Measurements from ENCODE around the gene HS6ST3. TPM values are rescaled to one million over a fixed set of nuclear protein-coding genes. Genes with fewer than 3 reads are reported as not detected.

The HS6ST3 gene
- total RNA-seq, 1 experiment from 2014 or later, result not detected

GRCh38 chr13:96377835-96378234, 287.9 kb downstream of the HS6ST3 start:
- H3K4me1 ChIP-seq, result no peaks in the 10 kb centered on the region
- no peaks in the 10 kb centered on the region for H3K9me3 ChIP-seq
- Mint-ChIP-seq H3K4me1 (ENCODE audit: low read depth, unreplicated experiment) (no peaks in the 10 kb centered on the region), H3K27ac (ENCODE audit: unreplicated experiment) (no peak overlapping the region), H3K9me3 (ENCODE audit: unreplicated experiment) (no peaks in the 10 kb centered on the region), H3K36me3 (ENCODE audit: insufficient read depth, unreplicated experiment) (no peaks in the 10 kb centered on the region), H3K27me3 (ENCODE audit: insufficient read depth, unreplicated experiment) (peaks cover 11% of the 10 kb centered on the region), H3K4me3 (ENCODE audit: unreplicated experiment) (no peak overlapping the region)
- BruUV-seq (replicated peaks), result no TSS peak
- H3K4me3 ChIP-seq (ENCODE audit: low read depth, low read length), result no peak overlapping the region
- intact Hi-C loops (cut with micrococcal nuclease; ENCODE audit: unreplicated experiment), result no loop called here
- no peak for DNase-seq
- peaks cover 1% of the 10 kb centered on the region for H3K27me3 ChIP-seq (replicated peaks; ENCODE audit: control insufficient read depth, insufficient read depth, low read length)
- POLR2A ChIA-PET, result no interaction called here
- no peak for TF ChIP-seq CTCF (IDR thresholded peaks at IDR 0.05; ENCODE audit: insufficient read depth in 1 of 2, low read depth in 1 of 2, low read length in 1 of 2, severe bottlenecking in 1 of 2, unreplicated experiment in 1 of 2)
- no peaks in the 10 kb centered on the region for H3K36me3 ChIP-seq (ENCODE audit: control insufficient read depth, insufficient read depth, low read length)
- CTCF ChIA-PET, result no interaction called here

GRCh38 chr13:96379967-96380366, 290.1 kb downstream of the HS6ST3 start:
- Mint-ChIP-seq H3K27me3 (ENCODE audit: insufficient read depth, unreplicated experiment) (peaks cover 9% of the 10 kb centered on the region), H3K27ac (ENCODE audit: unreplicated experiment) (no peak overlapping the region), H3K9me3 (ENCODE audit: unreplicated experiment) (no peaks in the 10 kb centered on the region), H3K36me3 (ENCODE audit: insufficient read depth, unreplicated experiment) (no peaks in the 10 kb centered on the region), H3K4me3 (ENCODE audit: unreplicated experiment) (no peak overlapping the region), H3K4me1 (ENCODE audit: low read depth, unreplicated experiment) (no peaks in the 10 kb centered on the region)
- DNase-seq, result no peak
- Histone ChIP-seq H3K4me3 (ENCODE audit: low read depth, low read length) (no peak overlapping the region), H3K27me3 (replicated peaks; ENCODE audit: control insufficient read depth, insufficient read depth, low read length) (peaks cover 1% of the 10 kb centered on the region), H3K9me3 (no peaks in the 10 kb centered on the region), H3K4me1 (no peaks in the 10 kb centered on the region), H3K36me3 (ENCODE audit: control insufficient read depth, insufficient read depth, low read length) (no peaks in the 10 kb centered on the region)
- ChIA-PET POLR2A (no interaction called here), CTCF (interaction anchor here (0.7 kb wide), 1 partner anchor 574 kb away, joined by 4 read pairs; no protein-coding TSS in a partner anchor)
- TF ChIP-seq CTCF (IDR thresholded peaks at IDR 0.05; ENCODE audit: insufficient read depth in 1 of 2, low read depth in 1 of 2, low read length in 1 of 2, severe bottlenecking in 1 of 2, unreplicated experiment in 1 of 2), result no peak
- BruUV-seq (replicated peaks), result no TSS peak
- intact Hi-C loops (cut with micrococcal nuclease; ENCODE audit: unreplicated experiment), result no loop called here

- POLR2A ChIA-PET, result no interaction called here
- no peaks in the 10 kb centered on the region for H3K36me3 Mint-ChIP-seq (ENCODE audit: insufficient read depth, unreplicated experiment)
- H3K27me3 Mint-ChIP-seq (ENCODE audit: insufficient read depth, unreplicated experiment), result peaks cover 6% of the 10 kb centered on the region
- H3K4me1 ChIP-seq, result no peaks in the 10 kb centered on the region
- no peak overlapping the region for H3K27ac Mint-ChIP-seq (ENCODE audit: unreplicated experiment)
- no peaks in the 10 kb centered on the region for H3K9me3 ChIP-seq
- no peak overlapping the region for H3K4me3 ChIP-seq (ENCODE audit: low read depth, low read length)
- H3K4me3 Mint-ChIP-seq (ENCODE audit: unreplicated experiment), result no peak overlapping the region
- H3K4me1 Mint-ChIP-seq (ENCODE audit: low read depth, unreplicated experiment), result no peaks in the 10 kb centered on the region
- no peak for DNase-seq
- H3K27me3 ChIP-seq (replicated peaks; ENCODE audit: control insufficient read depth, insufficient read depth, low read length), result peaks cover 1% of the 10 kb centered on the region
- CTCF ChIA-PET, result no interaction called here
- H3K36me3 ChIP-seq (ENCODE audit: control insufficient read depth, insufficient read depth, low read length), result no peaks in the 10 kb centered on the region
- TF ChIP-seq CTCF (IDR thresholded peaks at IDR 0.05; ENCODE audit: insufficient read depth in 1 of 2, low read depth in 1 of 2, low read length in 1 of 2, severe bottlenecking in 1 of 2, unreplicated experiment in 1 of 2), result no peak
- intact Hi-C loops (cut with micrococcal nuclease; ENCODE audit: unreplicated experiment), result no loop called here
- H3K9me3 Mint-ChIP-seq (ENCODE audit: unreplicated experiment), result no peaks in the 10 kb centered on the region
- BruUV-seq (replicated peaks), result no TSS peak
Measured at GRCh38 chr13:96381681-96382080, 291.8 kb downstream of the HS6ST3 start.
